K562 (cell line): Measurements from ENCODE around the gene OPHN1. TPM values are rescaled to one million over a fixed set of nuclear protein-coding genes. Genes with fewer than 3 reads are reported as not detected.

Source experiments
- ATF1 ChIP-seq, 2 experiments: fragments of 450-650 bp in 1 of 2; IDR thresholded peaks; 2 replicates each; pipeline ENCODE4 v1.6.1; 2016; ENCODE audit warnings: missing compliant biosample characterization in 1 of 2, missing genetic modification characterization in 1 of 2
- ATF6 ChIP-seq: sonication (generic); formaldehyde crosslinking; IDR thresholded peaks from 2 replicates; pipeline ENCODE4 v1.4.0; 2020; ENCODE audit warnings: mild to moderate bottlenecking, missing genetic modification reagents
- CREB1 ChIP-seq, 2 experiments: sonication (generic) in 1 of 2; formaldehyde crosslinking in 1 of 2; IDR thresholded peaks; 2 replicates each; pipeline versions ENCODE4 v1.6.1 to v1.8.0; 2012 to 2022; ENCODE audit warnings: inconsistent platforms in 1 of 2, mild to moderate bottlenecking in 1 of 2, missing genetic modification reagents in 1 of 2, moderate library complexity in 1 of 2
- CREBBP ChIP-seq: IDR thresholded peaks from one replicate; pipeline ENCODE4 v1.6.1; 2012; ENCODE audit warnings: low read depth, mild to moderate bottlenecking, control low read depth, inconsistent platforms, low read length
- DEAF1 ChIP-seq: fragments of 450-650 bp; formaldehyde crosslinking; IDR thresholded peaks from 2 replicates; pipeline ENCODE4 v1.4.0; 2020; ENCODE audit warnings: mild to moderate bottlenecking, moderate library complexity
- DPF2 ChIP-seq: fragments of 450-650 bp; IDR thresholded peaks from 2 replicates; pipeline ENCODE4 v1.6.1; 2016
- FOXJ3 ChIP-seq: sonication (generic); formaldehyde crosslinking; IDR thresholded peaks from 2 replicates; pipeline ENCODE4 v1.4.0; 2020; ENCODE audit warnings: mild to moderate bottlenecking, missing genetic modification reagents
- FOXK2 ChIP-seq, 2 experiments: fragments of 450-650 bp; IDR thresholded peaks in 1 of 2; conservative IDR thresholded peaks in 1 of 2; 2 replicates each; pipeline ENCODE4 v1.6.1; 2016; ENCODE audit warnings: low read depth in 2 of 2, mild to moderate bottlenecking in 1 of 2
- MGA ChIP-seq: fragments of 450-650 bp; IDR thresholded peaks from 2 replicates; pipeline ENCODE4 v1.6.1; 2016; ENCODE audit warnings: mild to moderate bottlenecking, moderate library complexity
- RAD21 ChIP-seq, 2 experiments: fragments of 250-450 bp in 1 of 2; fragments of 450-650 bp in 1 of 2; sonication (Bioruptor Pico) in 1 of 2; formaldehyde crosslinking in 1 of 2; IDR thresholded peaks in 1 of 2; conservative IDR thresholded peaks in 1 of 2; 2 replicates each; pipeline versions ENCODE4 v1.4.0 to v1.8.0; 2020 to 2022; ENCODE audit warnings: mild to moderate bottlenecking in 2 of 2, moderate library complexity in 1 of 2
- SMAD3 ChIP-seq: fragments of 450-650 bp; formaldehyde crosslinking; conservative IDR thresholded peaks from 2 replicates; pipeline ENCODE4 v1.4.0; 2020; ENCODE audit warnings: mild to moderate bottlenecking
- SMARCA5 ChIP-seq: fragments of 450-650 bp; IDR thresholded peaks from 2 replicates; pipeline ENCODE4 v1.6.1; 2016
- ZNF175 ChIP-seq: fragments of 200-800 bp; sonication (Bioruptor generic); IDR thresholded peaks from 2 replicates; pipeline ENCODE4 v1.6.1; 2016; ENCODE audit warnings: low read depth, mild to moderate bottlenecking, missing genetic modification characterization, missing compliant biosample characterization
- polyA plus RNA-seq, 8 experiments: library from polyadenylated mRNA; depleted of rRNA in 4 of 8; stranded (reverse) in 5 of 8; unstranded in 3 of 8; fragments of >200 nt; fragmentation: Nextera tagmentation in 2 of 8; fragmentation: Illumina TruSeq in 1 of 8; extraction: Ambion mirVana in 2 of 8; extraction: Trizol in 1 of 8; gene quantifications; 2 replicates each; pipeline versions ENCODE4 v1.2.1 to v1.2.3, GENCODE V29; 2011 to 2014; ENCODE audit warnings: inconsistent platforms in 1 of 8, missing spikeins in 1 of 8
- total RNA-seq, 7 experiments: library from RNA; depleted of rRNA in 6 of 7; stranded (reverse); fragments of >200 nt in 6 of 7; fragmentation: Illumina TruSeq in 2 of 7; extraction: Trizol in 2 of 7; gene quantifications; 2 replicates each; pipeline versions ENCODE4 v1.2.1 to v1.2.3, GENCODE V29; 2011 to 2021; ENCODE audit warnings: low replicate concordance in 1 of 7

OPHN1 gene
- total and polyA plus RNA-seq, 9 of the 15 experiments (the other 6 are each of a cell fraction or from before 2014, with no cell fraction given), result 0.28 to 1.8 (median 1.0) TPM

- TF ChIP-seq DPF2 (peak; percentile 72), RAD21 (CRISPR knock-in tag; conservative IDR thresholded peaks at IDR 0.05 in 1 of 2, IDR thresholded peaks at IDR 0.05 in 1 of 2) (peak; percentile 70 to 87), FOXK2 (conservative IDR thresholded peaks at IDR 0.05 in 1 of 2, IDR thresholded peaks at IDR 0.05 in 1 of 2; ENCODE audit: low read depth in 2 of 2) (peak; percentile 45 to 53; a peak in 2 of 4 replicates), CREB1 (IDR thresholded peaks at IDR 0.05) (no peak), CREB1 (CRISPR knock-in tag; IDR thresholded peaks at IDR 0.05) (0 out of 2 replicates have a peak, but pooled peaks have one; percentile 52), ATF6 (CRISPR knock-in tag) (no peak), SMARCA5 (peak; percentile 89), ATF1 (CRISPR knock-in tag; IDR thresholded peaks at IDR 0.05) (no peak), ATF1 (tag; IDR thresholded peaks at IDR 0.05) (peak; percentile 80), CREBBP (no peak), ZNF175 (no peak), MGA (no peak), DEAF1 (CRISPR knock-in tag) (peak; percentile 43; the same call in 1 of the 2 replicates), FOXJ3 (CRISPR knock-in tag) (no peak), SMAD3 (no peak)
Observed at GRCh38 chrX:68462653-68463052, 29.4 kb upstream of the OPHN1 start (continued).
